ENCODE results near the gene SLC39A11. TPM values are rescaled to one million over a fixed set of nuclear protein-coding genes. Genes with fewer than 3 reads are reported as not detected.
A peak's percentile ranks its signal among the peaks of the same experiment; 100 is the strongest.

Gene SLC39A11
- total RNA-seq, 1 experiment from 2014 or later: 15.2 TPM

GRCh38 chr17:73013301-73013700, 79.2 kb downstream of the SLC39A11 start:
- H3K23me2 ChIP-seq (ENCODE audit: insufficient read length, low read depth, low read length, poor library complexity, severe bottlenecking): no peaks in the 10 kb centered on the region
- H2BK15ac ChIP-seq (ENCODE audit: low read depth, low read length): no peak overlapping the region
- WGBS (ENCODE audit: extremely low coverage, insufficient read length, low lambda C conversion rate): no CpG with 5 or more reads among the region's 8 CpGs
- H4K5ac ChIP-seq (ENCODE audit: insufficient read length, low read depth, low read length): no peak overlapping the region
- H3K79me2 ChIP-seq (ENCODE audit: insufficient read depth, low read length): no peaks in the 10 kb centered on the region
- H3K23ac ChIP-seq (ENCODE audit: insufficient read length, low read depth, low read length): no peak overlapping the region
- H3K36me3 Mint-ChIP-seq (ENCODE audit: insufficient read depth in 1 of 3, low read depth in 3 of 3): no peaks in the 10 kb centered on the region
- no peak overlapping the region for H3K9ac ChIP-seq (ENCODE audit: extremely low read depth, insufficient read length, low read length)
- peaks cover 10 to 11% of the 10 kb centered on the region in 2 experiments for H3K4me1 Mint-ChIP-seq
- no peaks in the 10 kb centered on the region for H3K79me1 ChIP-seq (ENCODE audit: insufficient read depth, low read depth, low read length, poor library complexity, severe bottlenecking)
- H4K91ac ChIP-seq (ENCODE audit: insufficient read length, low read depth, low read length): no peak overlapping the region
- H3K4ac ChIP-seq (ENCODE audit: low read depth, low read length): no peak overlapping the region
- peak overlapping the region in 1 of 3 experiments; percentile 57; a peak in 1 of 7 replicates for H3K27ac Mint-ChIP-seq
- H3K9me3 Mint-ChIP-seq: no peaks in the 10 kb centered on the region
- H3K4me1 ChIP-seq (ENCODE audit: insufficient read depth, low read length): no peaks in the 10 kb centered on the region
- TF ChIP-seq, protein P1, sequence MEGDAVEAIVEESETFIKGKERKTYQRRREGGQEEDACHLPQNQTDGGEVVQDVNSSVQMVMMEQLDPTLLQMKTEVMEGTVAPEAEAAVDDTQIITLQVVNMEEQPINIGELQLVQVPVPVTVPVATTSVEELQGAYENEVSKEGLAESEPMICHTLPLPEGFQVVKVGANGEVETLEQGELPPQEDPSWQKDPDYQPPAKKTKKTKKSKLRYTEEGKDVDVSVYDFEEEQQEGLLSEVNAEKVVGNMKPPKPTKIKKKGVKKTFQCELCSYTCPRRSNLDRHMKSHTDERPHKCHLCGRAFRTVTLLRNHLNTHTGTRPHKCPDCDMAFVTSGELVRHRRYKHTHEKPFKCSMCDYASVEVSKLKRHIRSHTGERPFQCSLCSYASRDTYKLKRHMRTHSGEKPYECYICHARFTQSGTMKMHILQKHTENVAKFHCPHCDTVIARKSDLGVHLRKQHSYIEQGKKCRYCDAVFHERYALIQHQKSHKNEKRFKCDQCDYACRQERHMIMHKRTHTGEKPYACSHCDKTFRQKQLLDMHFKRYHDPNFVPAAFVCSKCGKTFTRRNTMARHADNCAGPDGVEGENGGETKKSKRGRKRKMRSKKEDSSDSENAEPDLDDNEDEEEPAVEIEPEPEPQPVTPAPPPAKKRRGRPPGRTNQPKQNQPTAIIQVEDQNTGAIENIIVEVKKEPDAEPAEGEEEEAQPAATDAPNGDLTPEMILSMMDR (conservative IDR thresholded peaks at IDR 0.05): no peak
- H3K18ac ChIP-seq (ENCODE audit: insufficient read length, low read depth, low read length): no peak overlapping the region
- no peak overlapping the region for H2AK5ac ChIP-seq (ENCODE audit: insufficient read length, low read length)
- H3K14ac ChIP-seq (ENCODE audit: insufficient read depth, low read length): no peak overlapping the region
- no peak overlapping the region for H2BK12ac ChIP-seq (ENCODE audit: insufficient read length, low read depth, low read length)
- H3K4me3 Mint-ChIP-seq: no peak overlapping the region
- H3K27me3 ChIP-seq (ENCODE audit: insufficient read depth, low read length): no peaks in the 10 kb centered on the region
- H2AFZ ChIP-seq (ENCODE audit: low read length): no peak overlapping the region
- no peaks in the 10 kb centered on the region for H3K27me3 Mint-ChIP-seq (ENCODE audit: low read depth)
- H3K27ac ChIP-seq (ENCODE audit: insufficient read length, low read depth, low read length): no peak overlapping the region
- H3K9me3 ChIP-seq (ENCODE audit: control insufficient read depth, low read depth, low read length): no peaks in the 10 kb centered on the region
- no peak overlapping the region for H2BK120ac ChIP-seq (ENCODE audit: low read depth, low read length, poor library complexity, severe bottlenecking)
- H2BK20ac ChIP-seq (ENCODE audit: low read depth, low read length, poor library complexity, severe bottlenecking): no peak overlapping the region
- no peak overlapping the region for H2BK5ac ChIP-seq (ENCODE audit: insufficient read length, low read length)
- H4K20me1 ChIP-seq (ENCODE audit: control insufficient read depth, insufficient read depth, insufficient read length): no peaks in the 10 kb centered on the region
- no peak overlapping the region for H3T11ph ChIP-seq (ENCODE audit: low read length)
- H4K8ac ChIP-seq (replicated peaks; ENCODE audit: insufficient read length, low read depth, low read length): no peak overlapping the region
- no peak overlapping the region for H3K56ac ChIP-seq (ENCODE audit: insufficient read length, low read depth, low read length)
- DNase-seq: no peak
- H3K4me2 ChIP-seq (ENCODE audit: insufficient read depth, insufficient read length, low read length): no peak overlapping the region
